PC-3 (cell line): ENCODE results near the gene RNF149.

Experiments
- CTCF ChIP-seq: fragments of 300-600 bp; sonication (generic); conservative IDR thresholded peaks from 2 replicates; pipeline ENCODE4 v1.5.1; 2017; ENCODE audit warnings: antibody characterized with exemption, low read depth, mild to moderate bottlenecking, low read length
- EZH2 ChIP-seq: fragments of 300-600 bp; sonication (generic); IDR thresholded peaks from one replicate; pipeline ENCODE4 v1.6.1; 2017; ENCODE audit warnings: antibody characterized with exemption, mild to moderate bottlenecking, low read length; ENCODE audit not compliant: unreplicated experiment
- EZH2phosphoT487 ChIP-seq: fragments of 300-600 bp; sonication (generic); IDR thresholded peaks from 2 replicates; pipeline ENCODE4 v1.6.1; 2018; ENCODE audit warnings: mild to moderate bottlenecking, antibody characterized with exemption, low read length, borderline replicate concordance

- TF ChIP-seq CTCF = no peak
- TF ChIP-seq EZH2phosphoT487 = no peak
- no peak for TF ChIP-seq EZH2
Measured at GRCh38 chr2:101307950-101308431, 510 bp downstream of the RNF149 start.
